Activated naive CD8-positive, alpha-beta T cell (primary cell): Measurements from ENCODE around the gene LBH.
"Not testable (repeated sequence)": the region's sequence is repeated elsewhere in the genome, so short reads cannot be mapped to it uniquely, and the experiment has no call there.

Experiments used
- H3K27ac Mint-ChIP-seq: one replicate; pipeline ENCODE4 v1.8.0; 2021; ENCODE audit warnings: mixed read lengths
- H3K27me3 Mint-ChIP-seq: one replicate; pipeline ENCODE4 v1.8.0; 2021; ENCODE audit warnings: mixed read lengths
- H3K36me3 Mint-ChIP-seq: one replicate; pipeline ENCODE4 v1.8.0; 2021; ENCODE audit warnings: mixed read lengths
- H3K4me1 Mint-ChIP-seq: one replicate; pipeline ENCODE4 v1.8.0; 2021; ENCODE audit warnings: low read depth, mixed read lengths
- H3K4me3 Mint-ChIP-seq: one replicate; pipeline ENCODE4 v1.8.0; 2021; ENCODE audit warnings: mild to moderate bottlenecking, mixed read lengths
- H3K9me3 Mint-ChIP-seq: one replicate; pipeline ENCODE4 v1.8.0; 2021; ENCODE audit warnings: low read depth, mixed read lengths

LBH gene

GRCh38 chr2:30267161-30267975, 36.0 kb downstream of the LBH start:
- Mint-ChIP-seq H3K27me3 (no peaks in the 10 kb centered on the region), H3K9me3 (no peaks in the 10 kb centered on the region), H3K4me3 (peak overlapping the region; percentile 84), H3K27ac (peak overlapping the region; percentile 99), H3K4me1 (peaks cover 77% of the 10 kb centered on the region), H3K36me3 (peaks cover 4% of the 10 kb centered on the region)

DNA sequence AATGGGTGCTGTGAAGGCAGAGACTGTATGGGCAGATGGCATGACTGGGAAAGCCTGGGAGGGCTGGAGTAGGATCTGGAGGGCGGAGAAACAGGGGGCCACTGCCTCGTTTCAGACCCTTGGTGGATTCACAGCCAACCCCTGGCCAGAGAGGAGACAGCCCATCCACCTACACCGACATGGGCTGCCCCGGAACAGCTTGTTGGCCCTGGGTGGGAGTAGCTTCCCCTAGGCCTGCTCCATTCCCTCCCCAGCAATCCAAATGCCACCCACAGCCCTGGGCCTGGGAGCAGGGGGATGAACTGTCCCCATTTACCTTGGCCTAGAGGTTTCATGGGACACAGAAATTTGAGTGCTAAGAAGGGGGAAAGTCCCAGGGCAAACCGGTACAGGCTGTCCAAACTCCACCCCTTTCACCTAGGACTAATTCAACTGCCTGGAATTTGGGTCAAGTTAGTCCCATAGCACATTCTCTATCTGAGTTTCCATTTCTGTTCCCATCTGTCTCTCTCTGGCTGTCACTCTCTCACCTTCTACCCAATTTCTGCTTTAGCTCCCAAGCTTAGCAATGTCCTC, 37.0 kb downstream of the LBH start:
- no peaks in the 10 kb centered on the region for H3K9me3 Mint-ChIP-seq
- H3K27me3 Mint-ChIP-seq, result no peaks in the 10 kb centered on the region
- peaks cover 78% of the 10 kb centered on the region for H3K4me1 Mint-ChIP-seq
- peaks cover 1% of the 10 kb centered on the region for H3K36me3 Mint-ChIP-seq
- no peak overlapping the region for H3K4me3 Mint-ChIP-seq
- peak overlapping the region; percentile 99 for H3K27ac Mint-ChIP-seq

DNA sequence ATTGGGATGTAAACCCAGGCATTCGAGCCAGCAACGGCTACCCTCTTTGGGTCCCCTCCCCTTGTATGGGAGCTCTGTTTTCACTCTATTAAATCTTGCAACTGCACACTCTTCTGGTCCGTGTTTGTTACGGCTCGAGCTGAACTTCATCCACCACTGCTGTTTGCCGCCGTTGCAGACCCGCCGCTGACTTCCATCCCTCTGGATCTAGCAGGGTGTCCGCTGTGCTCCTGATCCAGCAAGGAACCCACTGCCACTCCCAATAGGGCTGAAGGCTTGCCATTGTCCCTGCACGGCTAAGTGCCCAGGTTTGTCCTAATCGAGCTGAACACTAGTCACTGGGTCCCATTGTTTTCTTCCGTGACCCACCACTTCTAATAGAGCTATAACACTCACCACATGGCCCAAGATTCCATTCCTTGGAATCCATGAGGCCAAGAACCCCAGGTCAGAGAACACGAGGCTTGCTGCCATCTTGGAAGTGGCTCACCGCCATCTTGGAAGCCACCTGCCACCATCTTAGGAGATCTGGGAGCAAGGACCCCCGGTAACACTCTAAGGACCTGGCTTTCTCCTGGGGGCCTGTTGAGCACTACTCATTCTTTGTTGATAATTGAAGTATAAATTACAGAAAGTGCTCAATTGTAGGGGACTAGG, 37.9 kb downstream of the LBH start:
- not testable (repeated sequence) for H3K4me3 Mint-ChIP-seq, H3K27me3 Mint-ChIP-seq
- H3K4me1 Mint-ChIP-seq, result peaks cover 80% of the 10 kb centered on the region

DNA sequence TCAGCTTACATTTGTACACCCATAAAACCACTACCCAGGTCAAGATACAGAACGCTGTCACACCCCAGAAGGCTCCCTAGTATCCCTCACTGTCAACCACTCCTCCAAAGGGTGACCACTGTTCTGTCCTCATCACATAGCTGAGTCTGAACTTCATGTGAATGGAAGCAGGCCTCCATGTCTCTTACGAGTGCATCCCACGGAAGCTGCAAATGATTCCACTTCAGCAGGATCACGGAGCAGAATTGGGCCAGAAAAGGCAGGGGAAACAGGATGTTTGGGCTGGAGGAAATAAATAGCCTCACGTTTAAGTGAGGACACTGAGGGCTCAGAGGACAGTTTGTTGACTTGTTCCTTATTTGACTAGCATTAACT, 38.4 kb downstream of the LBH start:
- Mint-ChIP-seq H3K36me3 (peaks cover 6% of the 10 kb centered on the region), H3K9me3 (no peaks in the 10 kb centered on the region), H3K4me1 (peaks cover 80% of the 10 kb centered on the region), H3K27ac (peak overlapping the region; percentile 75), H3K27me3 (no peaks in the 10 kb centered on the region), H3K4me3 (no peak overlapping the region)

More for the DNA sequence above, 37.9 kb downstream of the LBH start:
- H3K9me3 Mint-ChIP-seq, H3K36me3 Mint-ChIP-seq: not testable (repeated sequence)
- H3K27ac Mint-ChIP-seq, result peak overlapping the region; percentile 75

DNA sequence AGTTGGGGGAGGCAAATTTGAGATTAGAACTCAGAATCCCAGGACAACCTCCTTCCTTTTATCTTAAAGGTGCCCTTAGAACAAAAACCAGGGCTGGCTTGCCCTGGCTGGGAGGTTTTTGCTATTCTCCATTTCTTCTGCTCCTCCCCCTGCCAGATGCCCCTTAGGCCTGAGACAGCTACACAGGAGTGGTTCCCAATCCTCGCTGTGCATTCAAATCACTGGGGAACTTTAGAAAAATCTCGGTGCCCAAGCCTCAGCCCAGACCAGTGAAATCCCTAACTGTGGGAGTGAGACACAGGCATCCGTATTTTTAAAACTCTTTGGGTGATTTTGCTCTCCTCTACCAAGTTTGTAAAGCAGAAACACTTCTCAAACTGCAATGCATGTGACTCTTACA, 38.8 kb downstream of the LBH start:
- Mint-ChIP-seq H3K27ac (peak overlapping the region; percentile 58), H3K9me3 (no peaks in the 10 kb centered on the region), H3K27me3 (no peaks in the 10 kb centered on the region), H3K36me3 (peaks cover 6% of the 10 kb centered on the region), H3K4me1 (peaks cover 78% of the 10 kb centered on the region), H3K4me3 (no peak overlapping the region)

DNA sequence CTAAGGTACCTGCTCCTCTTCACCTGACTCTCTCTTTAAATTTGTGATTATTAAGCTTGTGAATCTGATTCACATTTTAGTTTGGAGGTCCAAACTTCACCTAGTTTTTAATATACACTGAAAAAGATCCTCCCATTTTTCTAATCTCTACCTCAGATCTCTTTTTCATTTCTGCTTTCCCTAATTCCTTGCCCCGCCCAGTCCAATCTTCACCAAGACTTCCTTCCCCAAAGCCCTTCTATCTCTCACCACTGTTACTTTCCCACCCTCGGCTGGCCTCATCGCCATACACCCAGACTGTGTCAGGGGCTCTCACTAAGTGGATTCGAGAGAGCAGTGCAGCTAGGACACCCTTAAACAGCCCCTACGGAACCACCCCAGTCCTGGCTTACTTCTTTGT, 40.0 kb downstream of the LBH start:
- H3K9me3 Mint-ChIP-seq, result no peaks in the 10 kb centered on the region
- peaks cover 6% of the 10 kb centered on the region for H3K36me3 Mint-ChIP-seq
- H3K4me3 Mint-ChIP-seq, result no peak overlapping the region
- peak overlapping the region; percentile 41 for H3K27ac Mint-ChIP-seq
- no peaks in the 10 kb centered on the region for H3K27me3 Mint-ChIP-seq
- peaks cover 74% of the 10 kb centered on the region for H3K4me1 Mint-ChIP-seq

DNA sequence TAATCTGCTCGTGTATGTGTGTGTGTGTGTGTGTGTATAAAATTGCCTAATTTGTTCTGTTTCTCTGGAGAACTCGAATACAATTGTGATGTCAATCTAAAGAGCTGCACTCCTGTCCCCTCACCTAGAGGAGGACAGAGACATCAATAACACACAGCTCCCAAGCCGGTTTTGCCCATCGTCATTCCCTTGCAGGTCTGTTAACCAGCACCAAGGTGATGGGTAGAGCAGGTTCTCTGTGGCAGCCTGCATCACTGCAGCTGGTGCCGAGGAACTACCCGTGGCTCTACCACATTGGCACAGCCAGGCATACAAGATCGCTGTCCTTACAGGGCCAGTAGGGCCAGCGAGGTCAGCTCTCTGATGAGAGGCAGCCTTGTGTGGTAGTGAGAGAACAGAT, 41.0 kb downstream of the LBH start:
- Mint-ChIP-seq H3K36me3 (peaks cover 6% of the 10 kb centered on the region), H3K27me3 (no peaks in the 10 kb centered on the region), H3K4me1 (peaks cover 72% of the 10 kb centered on the region), H3K27ac (peak overlapping the region; percentile 92), H3K4me3 (no peak overlapping the region), H3K9me3 (no peaks in the 10 kb centered on the region)

- no peaks in the 10 kb centered on the region for H3K27me3 Mint-ChIP-seq
These were observed 41.6 kb downstream of the LBH start for GRCh38 chr2:30272761-30273573.

DNA sequence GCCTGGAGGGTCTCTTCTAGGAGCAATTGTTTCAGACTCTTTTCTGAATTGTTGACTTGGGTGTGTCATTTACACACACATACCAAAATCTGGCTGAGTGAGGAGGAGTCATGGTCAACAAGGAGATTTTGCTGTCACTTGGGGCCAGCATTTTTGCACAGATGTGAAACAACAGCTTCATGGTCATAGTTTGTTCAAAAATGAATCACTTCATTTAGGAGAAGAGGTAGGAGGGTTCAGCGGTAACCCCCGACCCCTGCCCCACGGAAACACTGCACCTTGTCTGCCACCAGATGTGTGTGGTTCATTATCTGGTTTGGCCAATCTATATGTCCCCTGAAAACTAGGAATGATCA, 42.2 kb downstream of the LBH start:
- Mint-ChIP-seq H3K27me3 (no peaks in the 10 kb centered on the region), H3K4me1 (peaks cover 72% of the 10 kb centered on the region), H3K9me3 (no peaks in the 10 kb centered on the region), H3K36me3 (peaks cover 6% of the 10 kb centered on the region), H3K4me3 (peak overlapping the region; percentile 50), H3K27ac (peak overlapping the region; percentile 92)

More at GRCh38 chr2:30272761-30273573, 41.6 kb downstream of the LBH start:
- H3K4me3 Mint-ChIP-seq, result peak overlapping the region; percentile 50
- no peaks in the 10 kb centered on the region for H3K9me3 Mint-ChIP-seq
- H3K27ac Mint-ChIP-seq, result peak overlapping the region; percentile 92
- H3K4me1 Mint-ChIP-seq, result peaks cover 71% of the 10 kb centered on the region
- H3K36me3 Mint-ChIP-seq, result peaks cover 6% of the 10 kb centered on the region

GRCh38 chr2:30275256-30275655, 43.9 kb downstream of the LBH start:
- no peaks in the 10 kb centered on the region for H3K27me3 Mint-ChIP-seq
- peaks cover 68% of the 10 kb centered on the region for H3K4me1 Mint-ChIP-seq
- H3K36me3 Mint-ChIP-seq, result peaks cover 6% of the 10 kb centered on the region
- H3K9me3 Mint-ChIP-seq, result no peaks in the 10 kb centered on the region
- no peak overlapping the region for H3K4me3 Mint-ChIP-seq
- peak overlapping the region; percentile 1 for H3K27ac Mint-ChIP-seq

GRCh38 chr2:30276455-30276911, 45.1 kb downstream of the LBH start:
- Mint-ChIP-seq H3K27me3 (no peaks in the 10 kb centered on the region), H3K4me1 (peaks cover 65% of the 10 kb centered on the region), H3K4me3 (no peak overlapping the region), H3K9me3 (no peaks in the 10 kb centered on the region), H3K27ac (peak overlapping the region; percentile 64), H3K36me3 (peaks cover 6% of the 10 kb centered on the region)

- H3K27me3 Mint-ChIP-seq, result no peaks in the 10 kb centered on the region
- no peaks in the 10 kb centered on the region for H3K9me3 Mint-ChIP-seq
- H3K4me3 Mint-ChIP-seq, result no peak overlapping the region
- H3K27ac Mint-ChIP-seq, result no peak overlapping the region
- H3K4me1 Mint-ChIP-seq, result peaks cover 60% of the 10 kb centered on the region
- peaks cover 6% of the 10 kb centered on the region for H3K36me3 Mint-ChIP-seq
These were observed 46.2 kb downstream of the LBH start for GRCh38 chr2:30277582-30277981.

DNA sequence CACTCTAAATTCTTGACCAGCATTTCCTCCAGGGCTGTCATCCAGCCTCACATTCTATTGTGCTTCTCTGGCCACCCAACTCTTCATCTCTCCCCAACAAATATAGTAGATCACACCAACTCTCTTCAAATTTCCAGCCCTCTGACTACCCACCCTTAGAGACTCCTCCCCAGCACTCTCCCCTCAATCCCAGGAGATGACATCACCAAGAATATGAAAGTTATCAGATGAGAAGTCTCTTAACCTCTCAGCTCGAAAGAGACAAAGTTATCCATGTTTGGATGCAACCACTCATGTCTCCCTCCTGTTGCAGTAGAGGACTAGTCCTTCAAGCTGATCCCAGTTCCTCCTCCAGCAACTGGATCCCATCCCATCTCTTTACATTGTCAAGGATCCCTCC, 47.1 kb downstream of the LBH start:
- Mint-ChIP-seq H3K36me3 (peaks cover 4% of the 10 kb centered on the region), H3K4me3 (no peak overlapping the region), H3K27me3 (no peaks in the 10 kb centered on the region), H3K27ac (peak overlapping the region; percentile 41), H3K4me1 (peaks cover 54% of the 10 kb centered on the region), H3K9me3 (no peaks in the 10 kb centered on the region)

DNA sequence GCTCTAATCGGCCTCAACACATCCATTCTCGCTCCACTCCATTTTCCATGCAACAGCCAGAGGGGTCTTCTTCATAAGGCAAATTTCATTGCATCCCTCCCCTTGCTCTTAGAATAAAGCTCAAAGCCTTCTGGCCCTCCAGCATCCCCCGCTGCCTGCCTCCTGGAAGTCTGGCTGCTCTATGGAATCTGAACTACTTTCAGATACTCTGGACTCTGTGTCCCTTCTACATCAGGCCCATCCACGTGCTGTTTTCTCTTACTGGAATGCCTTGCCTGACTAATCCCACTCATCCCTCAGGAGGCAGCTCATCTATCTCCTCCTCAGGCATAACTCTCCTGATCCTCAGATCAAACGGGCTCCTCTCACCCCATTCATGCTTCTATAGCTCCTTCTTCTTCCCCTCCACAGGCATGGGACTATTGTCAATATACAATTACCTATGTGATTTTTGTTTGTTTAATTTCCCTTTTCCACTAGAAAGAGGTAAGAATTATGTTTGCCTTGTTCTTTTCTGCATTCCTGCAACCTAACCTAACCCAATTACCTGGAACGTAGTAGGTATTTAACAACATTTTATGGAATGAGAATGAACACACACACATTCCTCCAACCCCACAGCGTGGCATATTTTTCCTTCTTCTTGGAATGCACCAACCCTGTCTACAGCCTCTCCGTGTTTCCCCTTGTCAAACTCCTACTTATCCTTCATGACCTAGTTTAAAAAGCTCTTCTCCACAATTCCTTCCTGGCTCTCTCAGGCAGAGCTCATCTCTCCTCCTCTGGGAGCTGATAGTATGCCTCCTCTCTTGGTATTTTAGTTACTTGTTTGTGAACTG, 49.5 kb downstream of the LBH start:
- peak overlapping the region; percentile 23 for H3K27ac Mint-ChIP-seq

More for the DNA sequence above, 49.5 kb downstream of the LBH start:
- Mint-ChIP-seq H3K4me3 (no peak overlapping the region), H3K27me3 (no peaks in the 10 kb centered on the region), H3K36me3 (no peaks in the 10 kb centered on the region), H3K4me1 (peaks cover 42% of the 10 kb centered on the region), H3K9me3 (no peaks in the 10 kb centered on the region)
